HG02610 (cell line): ENCODE data around the gene NOX5.

ENCODE experiments used
- ATAC-seq: cut with Tn5 transposase; IDR thresholded peaks from one replicate; pipeline ENCODE4 v1.9.1; 2021; ENCODE audit warnings: mild to moderate bottlenecking, moderate library complexity; ENCODE audit not compliant: unreplicated experiment

Gene NOX5

DNA sequence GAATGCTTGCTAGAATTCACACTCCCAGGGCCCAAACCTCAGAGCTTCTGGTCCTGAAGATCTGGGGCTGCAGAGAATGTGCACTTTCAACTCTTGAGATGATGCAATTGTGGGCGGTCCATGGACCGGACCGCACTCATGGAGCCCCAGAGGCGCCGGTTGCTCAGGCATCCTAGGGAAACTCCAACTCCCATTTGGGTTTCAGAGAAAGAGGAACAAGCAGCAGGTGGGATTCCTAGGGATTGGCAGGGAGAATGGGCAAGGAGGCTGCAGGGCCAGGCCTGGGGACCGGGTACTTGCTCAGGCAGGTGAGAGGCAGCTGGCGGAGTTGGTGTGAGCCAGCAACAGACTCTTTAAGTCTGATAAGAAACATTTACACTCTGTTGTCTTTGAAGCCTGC is 3.5 kb downstream of the NOX5 start:
- ATAC-seq = no peak

DNA sequence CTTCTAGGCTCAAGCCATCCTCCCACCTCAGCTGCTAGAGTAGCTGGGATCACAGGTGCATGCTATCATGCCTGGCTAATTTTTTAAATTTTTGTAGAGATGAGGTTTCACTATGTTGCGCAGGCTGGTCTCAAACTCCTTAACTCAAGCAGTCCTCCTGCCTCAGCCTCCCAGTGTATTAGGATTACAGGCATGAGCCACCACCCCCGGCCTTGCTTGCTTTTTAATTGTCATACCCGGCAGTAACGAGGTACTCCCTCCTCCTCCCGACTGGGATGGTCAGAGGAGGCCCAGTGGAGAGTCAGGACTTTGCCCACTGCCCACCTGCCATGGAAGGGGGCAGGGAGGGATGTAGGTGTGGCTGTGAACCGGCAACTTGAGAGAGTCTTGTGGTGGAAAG is 4.5 kb downstream of the NOX5 start:
- no peak for ATAC-seq

DNA sequence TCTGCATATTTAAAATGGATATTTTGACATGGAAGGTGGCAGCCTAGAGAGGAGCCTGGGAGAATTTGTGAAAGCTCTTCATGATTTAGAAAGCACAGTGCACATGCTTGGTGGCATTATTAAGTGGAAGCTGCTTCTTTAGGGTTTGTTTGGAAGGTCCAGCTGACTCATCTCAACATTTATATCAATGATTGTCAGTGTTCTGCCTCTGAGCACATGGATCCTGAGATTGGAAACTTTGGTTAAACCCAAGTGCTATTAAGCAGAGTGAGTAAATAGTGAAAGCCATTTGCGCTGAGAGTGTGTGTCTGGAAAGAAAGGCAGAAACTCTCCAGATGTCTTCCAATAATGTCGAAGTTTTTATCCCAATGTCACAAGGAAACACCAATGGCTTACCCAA is 7.4 kb downstream of the NOX5 start:
- no peak for ATAC-seq

DNA sequence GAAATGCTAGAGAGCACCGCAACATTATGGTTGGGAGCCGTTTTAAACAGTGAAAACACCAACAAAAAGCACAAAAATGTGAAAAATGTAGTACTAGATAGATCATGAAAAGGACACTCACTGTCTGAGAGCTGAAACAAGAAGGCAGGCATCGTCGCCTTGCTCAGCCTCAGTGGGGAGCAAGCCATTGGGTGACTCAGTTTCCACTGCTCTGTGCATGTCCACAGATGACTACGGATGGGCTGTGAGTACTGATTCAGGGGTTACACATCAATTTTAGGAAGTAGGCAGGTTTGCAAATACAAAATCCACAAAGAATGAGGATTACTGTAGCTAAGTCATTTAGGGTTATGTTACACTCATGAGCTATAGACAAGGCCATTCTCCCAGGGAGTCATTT is 10.8 kb downstream of the NOX5 start:
- no peak for ATAC-seq

DNA sequence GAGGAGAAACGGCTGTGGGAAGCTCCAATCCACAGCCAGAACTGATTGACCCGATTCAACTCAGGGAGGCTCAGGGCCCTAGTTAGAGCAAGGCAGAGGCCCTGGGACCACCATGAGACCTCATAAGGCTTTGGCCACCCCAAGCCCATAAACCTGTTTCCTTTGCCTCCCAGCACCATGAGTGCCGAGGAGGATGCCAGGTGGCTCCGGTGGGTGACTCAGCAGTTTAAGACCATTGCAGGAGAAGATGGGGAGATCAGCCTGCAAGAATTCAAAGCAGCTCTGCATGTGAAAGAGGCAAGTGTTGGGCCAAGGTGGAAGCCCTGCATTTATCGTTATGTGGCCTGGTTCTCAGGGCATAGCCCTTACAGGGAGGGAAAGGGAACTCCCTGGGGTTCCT is 11.9 kb downstream of the NOX5 start:
- no peak for ATAC-seq

DNA sequence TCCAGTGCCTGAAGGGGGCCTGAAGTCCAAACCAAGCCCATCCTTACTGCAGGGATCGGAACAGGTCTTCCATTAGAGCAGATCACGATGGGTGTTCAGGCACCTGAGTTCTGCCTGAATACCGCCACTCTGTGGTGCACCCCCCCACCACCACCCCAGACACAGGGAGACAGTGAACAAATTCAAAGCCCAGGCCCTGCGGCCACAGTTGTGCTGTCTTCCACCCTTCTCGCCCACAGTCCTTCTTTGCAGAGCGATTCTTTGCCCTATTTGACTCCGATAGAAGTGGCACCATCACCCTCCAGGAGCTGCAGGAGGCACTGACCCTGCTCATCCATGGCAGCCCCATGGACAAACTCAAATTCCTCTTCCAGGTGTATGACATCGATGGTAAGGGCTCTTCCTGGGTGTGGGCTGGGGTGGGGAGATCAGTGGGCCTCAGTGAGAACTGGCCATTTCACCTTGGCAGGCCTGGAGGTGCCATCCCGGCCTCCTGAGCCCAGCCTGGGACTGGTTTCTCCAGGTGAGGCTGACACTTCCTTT is 13.6 kb downstream of the NOX5 start:
- ATAC-seq = no peak

DNA sequence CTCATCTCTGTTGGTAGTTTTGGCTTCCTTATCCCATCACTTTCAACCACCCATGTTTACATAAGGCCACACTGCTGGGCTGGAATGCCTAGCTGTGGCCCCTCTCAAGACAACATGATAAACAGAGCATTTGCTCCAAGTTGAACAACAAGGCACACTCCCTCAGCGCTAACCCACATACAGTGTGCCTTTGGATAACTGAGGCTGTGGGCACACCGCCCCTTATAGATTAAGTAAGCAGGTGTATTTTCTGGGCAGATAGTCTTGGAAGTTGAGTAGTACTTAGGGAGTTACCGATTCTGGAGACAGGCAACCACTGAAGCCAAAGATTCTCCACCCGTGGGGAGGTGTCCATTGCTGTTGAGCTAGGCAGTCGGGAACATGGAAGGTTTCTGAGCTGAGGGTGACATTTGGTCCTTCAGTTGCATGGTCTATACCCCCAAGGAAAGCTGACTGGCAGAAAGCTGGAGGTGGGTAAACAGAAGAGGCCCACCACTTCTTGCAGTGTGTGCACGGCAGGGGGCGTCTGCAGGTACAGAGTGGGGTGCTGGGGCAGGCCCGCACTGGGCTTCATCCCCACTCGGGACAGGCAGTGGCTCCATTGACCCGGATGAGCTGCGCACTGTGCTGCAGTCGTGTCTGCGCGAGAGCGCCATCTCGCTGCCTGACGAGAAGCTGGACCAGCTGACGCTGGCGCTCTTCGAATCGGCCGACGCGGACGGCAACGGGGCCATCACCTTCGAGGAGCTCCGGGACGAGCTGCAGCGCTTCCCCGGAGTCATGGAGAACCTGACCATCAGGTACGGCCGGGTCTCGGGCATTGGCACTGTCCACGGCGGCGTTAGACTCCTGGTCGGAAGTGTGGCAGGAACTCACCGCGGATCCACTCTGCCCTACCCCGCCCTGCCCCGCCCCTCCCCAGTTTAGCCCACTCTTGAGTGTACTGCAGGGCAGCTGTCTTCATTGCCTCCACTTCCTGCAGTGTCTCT is 16.8 kb downstream of the NOX5 start:
- ATAC-seq = no peak

DNA sequence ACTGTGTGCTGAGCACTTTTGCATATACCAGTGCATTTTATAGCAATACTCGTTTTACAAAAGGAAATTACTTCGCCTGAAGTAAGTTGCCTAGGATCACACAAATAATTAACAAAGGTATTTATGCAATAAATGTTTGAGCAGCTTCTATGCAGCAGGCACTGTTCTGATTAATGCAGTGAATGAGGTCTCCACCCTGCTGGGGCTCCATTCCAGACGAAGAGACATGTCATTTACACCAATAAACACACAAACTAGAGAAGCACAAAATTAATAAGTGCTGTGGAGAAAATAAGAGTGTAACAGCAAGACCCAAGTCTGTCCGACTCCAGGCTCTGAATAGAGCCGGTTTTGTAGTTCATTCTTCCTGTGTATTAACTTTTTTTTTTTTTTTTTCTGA is 17.5 kb downstream of the NOX5 start:
- no peak for ATAC-seq

DNA sequence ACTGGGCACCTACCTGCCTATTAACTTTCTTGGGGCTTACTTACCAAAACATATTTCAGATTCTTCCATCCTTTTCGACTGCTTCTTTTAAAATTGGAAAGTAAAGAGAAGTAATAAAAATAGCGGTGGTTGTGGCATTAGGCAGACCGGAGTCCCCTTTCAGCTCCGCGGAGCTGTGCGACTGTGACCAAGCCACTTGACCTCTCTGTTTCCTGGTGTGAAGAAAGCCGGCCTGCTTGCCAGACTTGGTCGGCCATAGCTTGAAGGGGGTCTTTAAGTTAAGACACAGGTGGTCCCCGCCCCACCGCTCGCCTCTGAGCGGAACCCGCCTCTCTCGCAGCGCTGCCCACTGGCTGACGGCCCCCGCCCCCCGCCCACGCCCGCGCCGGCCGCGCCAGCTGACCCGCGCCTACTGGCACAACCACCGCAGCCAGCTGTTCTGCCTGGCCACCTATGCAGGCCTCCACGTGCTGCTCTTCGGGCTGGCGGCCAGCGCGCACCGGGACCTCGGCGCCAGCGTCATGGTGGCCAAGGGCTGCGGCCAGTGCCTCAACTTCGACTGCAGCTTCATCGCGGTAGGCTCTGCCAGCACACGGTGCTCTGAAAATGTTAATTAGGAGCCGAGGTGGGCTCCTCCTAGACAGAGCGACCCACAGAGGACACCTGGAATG is 18.3 kb downstream of the NOX5 start:
- ATAC-seq = no peak

DNA sequence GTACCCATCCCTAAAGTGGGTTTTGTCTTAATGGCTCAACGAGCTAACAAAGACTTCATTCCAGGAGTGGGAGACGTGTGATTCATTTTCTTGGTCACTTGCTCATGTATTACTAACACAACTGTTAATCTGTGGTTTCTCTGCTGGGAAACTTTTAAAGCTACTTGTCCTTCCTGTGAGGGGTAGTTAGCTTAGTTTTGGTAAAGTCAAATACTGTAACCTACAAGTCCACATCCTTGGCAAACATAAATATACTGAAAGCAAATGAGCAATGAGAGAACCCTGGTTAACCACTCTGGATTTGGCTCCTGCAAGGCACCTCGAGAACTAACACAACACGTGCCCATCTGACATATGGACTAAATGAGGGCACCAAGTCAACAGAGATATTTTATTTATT is 19.9 kb downstream of the NOX5 start:
- no peak for ATAC-seq

DNA sequence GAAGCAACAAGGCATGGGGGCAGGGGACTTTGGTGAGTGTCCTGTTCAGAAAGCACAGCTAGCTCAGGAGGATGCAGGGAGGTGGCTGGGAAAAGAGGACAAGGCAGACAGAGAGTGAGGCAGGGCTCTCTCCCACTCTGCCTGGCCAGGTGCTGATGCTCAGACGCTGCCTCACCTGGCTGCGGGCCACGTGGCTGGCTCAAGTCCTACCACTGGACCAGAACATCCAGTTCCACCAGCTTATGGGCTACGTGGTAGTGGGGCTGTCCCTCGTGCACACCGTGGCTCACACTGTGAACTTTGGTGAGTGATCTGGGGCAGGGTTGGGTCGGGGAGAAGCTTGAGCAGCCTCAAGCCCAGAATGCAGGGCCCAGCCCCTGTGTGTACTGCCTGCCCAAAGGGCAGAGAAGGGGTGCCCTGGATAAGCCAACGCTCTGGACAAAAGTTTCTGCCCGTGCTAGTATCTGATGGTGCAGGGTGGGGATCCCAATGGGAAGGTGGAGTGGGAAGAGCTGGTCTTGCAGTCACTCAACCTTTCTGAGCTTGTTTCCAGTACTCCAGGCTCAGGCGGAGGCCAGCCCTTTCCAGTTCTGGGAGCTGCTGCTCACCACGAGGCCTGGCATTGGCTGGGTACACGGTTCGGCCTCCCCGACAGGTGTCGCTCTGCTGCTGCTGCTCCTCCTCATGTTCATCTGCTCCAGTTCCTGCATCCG is 20.9 kb downstream of the NOX5 start:
- ATAC-seq = no peak

DNA sequence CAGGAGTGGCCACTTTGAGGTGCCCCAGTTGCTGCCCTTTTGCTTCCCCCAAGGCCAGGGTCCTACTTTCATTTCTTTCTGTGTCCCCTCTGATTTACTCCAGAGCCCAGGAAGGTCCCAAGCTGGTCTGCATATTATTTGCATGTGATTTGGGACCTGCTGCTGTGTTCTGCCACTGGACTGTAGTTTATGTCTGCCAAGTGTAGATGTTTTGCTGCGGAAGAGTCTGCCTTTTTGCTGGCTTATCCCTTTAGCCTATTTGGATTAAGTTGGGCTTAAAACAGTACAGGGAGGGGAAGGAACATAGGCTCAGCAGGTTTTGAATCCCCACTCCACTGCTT is 21.4 kb downstream of the NOX5 start:
- ATAC-seq = no peak

DNA sequence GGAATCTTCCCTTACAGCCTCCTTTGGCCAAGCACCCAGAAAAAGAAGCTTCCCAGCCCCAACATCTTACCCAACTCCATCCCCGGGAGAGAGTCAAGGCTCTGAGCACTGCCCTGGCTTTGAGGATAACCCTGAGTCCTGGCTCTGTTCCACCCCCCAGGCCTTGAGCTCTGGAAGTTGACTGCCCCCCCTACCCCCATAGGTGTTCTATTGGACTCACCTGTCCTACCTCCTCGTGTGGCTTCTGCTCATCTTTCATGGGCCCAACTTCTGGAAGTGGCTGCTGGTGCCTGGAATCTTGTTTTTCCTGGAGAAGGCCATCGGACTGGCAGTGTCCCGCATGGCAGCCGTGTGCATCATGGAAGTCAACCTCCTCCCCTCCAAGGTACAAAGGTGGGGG is 22.3 kb downstream of the NOX5 start:
- no peak for ATAC-seq

DNA sequence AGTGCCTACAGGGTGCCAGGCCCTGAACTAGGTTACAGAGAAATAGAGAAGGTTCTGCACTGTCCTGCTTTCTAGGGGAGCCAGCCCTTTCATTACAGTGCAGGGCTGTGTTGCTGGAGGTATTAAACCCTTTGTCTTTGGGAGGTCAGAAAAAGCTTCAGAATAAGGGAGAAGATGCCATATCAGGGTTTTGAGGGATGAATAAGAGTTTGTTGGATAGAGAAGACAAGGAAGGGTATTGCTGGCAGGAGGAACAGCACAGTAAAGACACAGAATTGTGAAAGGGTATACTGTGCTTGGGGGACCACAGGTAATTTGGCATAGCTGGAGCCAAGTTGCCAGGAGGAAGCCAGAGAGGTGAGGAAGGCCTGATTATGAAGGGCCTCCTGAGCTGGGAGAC is 23.0 kb downstream of the NOX5 start:
- ATAC-seq = no peak

DNA sequence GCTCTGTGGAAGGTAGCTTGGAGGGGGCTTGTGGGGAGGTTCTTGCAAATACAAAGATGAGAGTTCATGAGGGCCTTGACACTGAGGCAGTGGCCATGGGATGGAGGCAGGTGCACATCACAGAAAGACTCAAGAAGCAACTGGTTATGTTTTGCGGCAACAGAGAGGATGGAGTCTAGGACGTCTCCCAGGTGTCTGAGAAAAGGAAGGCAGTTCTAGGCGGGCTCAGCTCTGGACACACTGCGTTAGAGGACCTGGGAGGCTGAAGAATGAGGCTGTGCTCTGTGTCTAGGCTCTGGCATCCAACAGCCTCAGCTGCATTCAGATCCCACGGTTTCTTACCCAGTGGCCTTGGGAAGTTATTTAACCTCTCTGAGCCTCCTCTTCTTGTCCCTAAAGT is 23.5 kb downstream of the NOX5 start:
- no peak for ATAC-seq

DNA sequence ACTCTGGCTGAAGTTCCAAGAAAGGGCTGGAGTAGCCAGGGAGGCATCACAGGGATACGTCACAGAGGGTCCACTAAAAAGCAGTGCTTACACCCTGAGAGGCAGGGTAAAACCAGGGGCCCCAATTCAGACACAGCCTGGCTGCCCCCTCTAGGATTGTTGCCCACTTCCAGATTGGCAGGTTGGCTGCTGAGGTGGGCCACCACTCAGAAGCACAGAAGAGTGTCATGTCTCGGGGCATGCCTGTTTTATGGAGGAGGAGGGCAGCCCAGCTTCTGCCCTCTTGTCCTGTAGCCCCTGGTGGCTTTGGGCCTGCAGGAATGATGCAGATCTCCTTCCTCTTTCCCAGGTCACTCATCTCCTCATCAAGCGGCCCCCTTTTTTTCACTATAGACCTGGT is 24.0 kb downstream of the NOX5 start:
- no peak for ATAC-seq

DNA sequence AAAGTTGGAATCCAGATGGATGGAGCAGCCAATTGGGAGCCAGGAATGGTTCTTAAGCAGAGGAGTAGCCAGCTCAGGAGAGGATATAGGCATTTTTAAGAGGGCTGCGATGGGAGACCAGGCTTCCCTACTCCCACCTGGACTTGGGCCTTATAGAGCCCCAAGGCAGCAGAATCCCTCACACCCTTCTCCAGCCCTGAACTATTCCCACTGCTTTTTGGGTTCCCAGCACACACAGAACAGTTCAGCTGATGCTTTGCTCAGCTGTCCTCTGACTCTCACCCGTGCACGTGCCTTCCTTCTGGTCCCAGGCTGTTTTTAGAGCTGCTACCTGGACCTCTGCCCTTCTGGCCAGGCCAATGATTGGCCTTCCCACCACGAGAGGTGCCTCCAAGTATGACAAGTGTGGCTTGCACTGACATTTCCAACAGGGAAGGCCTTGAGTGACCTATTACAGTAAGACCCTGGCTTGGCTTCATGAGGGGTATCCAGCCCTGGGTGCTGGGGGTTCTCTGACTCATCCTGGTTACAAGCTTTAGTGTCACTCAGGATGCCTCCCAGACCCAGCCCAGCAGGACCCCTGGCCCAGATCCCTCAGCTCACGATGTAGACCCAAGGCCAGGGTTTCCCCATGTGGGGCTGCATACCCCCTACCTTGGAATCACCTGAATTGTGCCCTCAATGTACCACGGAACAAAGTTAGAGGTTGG is 25.2 kb downstream of the NOX5 start:
- no peak for ATAC-seq

DNA sequence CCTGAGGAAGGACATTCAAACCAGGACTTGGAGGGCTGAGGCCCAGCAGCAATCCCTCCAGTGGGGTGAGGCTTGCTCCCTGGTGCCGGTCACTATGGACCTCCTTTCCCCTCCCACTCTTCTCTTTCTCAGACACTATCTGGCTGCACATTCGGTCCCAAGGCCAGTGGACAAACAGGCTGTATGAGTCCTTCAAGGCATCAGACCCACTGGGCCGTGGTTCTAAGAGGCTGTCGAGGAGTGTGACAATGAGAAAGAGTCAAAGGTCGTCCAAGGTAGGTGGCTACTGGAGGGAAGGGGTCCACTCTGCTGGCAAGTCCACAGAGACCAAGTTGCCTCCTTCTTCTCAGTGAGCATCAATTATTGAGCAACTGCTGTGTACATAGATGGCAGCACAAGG is 28.0 kb downstream of the NOX5 start:
- ATAC-seq = no peak

DNA sequence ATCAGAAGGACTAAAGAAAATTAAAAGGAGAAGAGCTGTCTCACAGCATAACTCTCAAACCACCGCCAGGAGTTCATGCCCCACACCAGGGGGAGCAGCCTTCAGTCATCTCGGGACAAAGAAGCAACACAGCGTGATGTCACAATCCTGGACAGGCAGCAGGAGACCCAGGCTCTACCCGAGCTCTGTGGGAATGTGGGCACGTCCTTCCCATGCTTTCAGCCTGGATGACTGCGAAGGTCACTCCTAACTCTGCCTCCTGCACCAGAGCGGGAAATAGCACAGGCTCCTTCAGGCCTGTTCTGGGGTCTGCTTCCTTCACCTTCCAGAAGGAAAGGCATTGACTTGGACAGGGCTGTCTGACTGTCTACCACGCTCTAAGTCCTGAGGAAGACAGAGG is 31.3 kb downstream of the NOX5 start:
- no peak for ATAC-seq

DNA sequence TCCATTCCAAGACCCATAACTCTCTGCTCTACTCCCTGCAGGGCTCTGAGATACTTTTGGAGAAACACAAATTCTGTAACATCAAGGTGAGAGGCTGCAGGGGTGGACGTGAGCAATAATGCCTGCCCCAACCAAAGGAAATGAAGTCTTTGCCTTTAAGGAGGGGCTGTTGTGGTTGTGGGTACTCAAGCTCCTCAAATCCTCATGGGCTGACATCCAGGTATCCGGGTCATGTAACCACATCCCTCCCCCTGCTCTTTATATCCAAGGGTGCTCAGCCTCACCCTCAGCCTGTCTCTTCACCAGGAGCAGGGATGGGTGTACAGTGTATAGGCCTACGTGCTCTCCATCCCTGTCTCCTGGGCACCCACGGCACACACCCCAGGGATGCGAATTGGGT is 32.3 kb downstream of the NOX5 start:
- no peak for ATAC-seq

DNA sequence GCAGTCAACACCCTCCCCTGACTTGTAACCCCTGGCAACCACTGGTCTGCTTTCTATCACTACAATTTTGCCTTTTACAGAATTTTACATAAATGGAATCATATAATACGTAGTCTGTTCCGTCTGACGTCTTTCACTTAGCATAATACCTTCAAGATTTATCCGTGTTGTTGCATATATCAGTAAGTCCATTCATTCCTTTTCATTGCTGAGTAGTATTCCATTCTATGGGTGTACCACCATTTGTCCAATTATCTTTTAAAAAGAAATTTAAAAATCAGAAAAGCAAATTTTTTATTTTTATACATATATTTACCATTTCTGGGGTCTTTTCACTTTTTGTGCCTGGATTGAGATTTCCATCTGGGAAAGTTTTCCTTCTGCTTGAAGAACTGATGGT is 35.5 kb downstream of the NOX5 start:
- no peak for ATAC-seq
